ENCODE results near the gene DNASE1L3. TPM values are rescaled to one million over a fixed set of nuclear protein-coding genes. Genes with fewer than 3 reads are reported as not detected.
"Not testable (repeated sequence)": the region's sequence is repeated elsewhere in the genome, so short reads cannot be mapped to it uniquely, and the experiment has no call there.

Gene DNASE1L3
- total RNA-seq, 1 experiment from 2014 or later = not detected

GRCh38 chr3:58241306-58242044, 30.7 kb upstream of the DNASE1L3 start:
- peak; percentile 22 for DNase-seq
- Histone ChIP-seq H3K4me3 (ENCODE audit: insufficient read depth, low read depth, low read length) (no peak overlapping the region), H3K27me3 (ENCODE audit: control insufficient read depth, insufficient read depth, low read length) (peaks cover 24% of the 10 kb centered on the region), H3K36me3 (replicated peaks; ENCODE audit: control insufficient read depth, insufficient read depth, low read length) (no peaks in the 10 kb centered on the region)

DNA sequence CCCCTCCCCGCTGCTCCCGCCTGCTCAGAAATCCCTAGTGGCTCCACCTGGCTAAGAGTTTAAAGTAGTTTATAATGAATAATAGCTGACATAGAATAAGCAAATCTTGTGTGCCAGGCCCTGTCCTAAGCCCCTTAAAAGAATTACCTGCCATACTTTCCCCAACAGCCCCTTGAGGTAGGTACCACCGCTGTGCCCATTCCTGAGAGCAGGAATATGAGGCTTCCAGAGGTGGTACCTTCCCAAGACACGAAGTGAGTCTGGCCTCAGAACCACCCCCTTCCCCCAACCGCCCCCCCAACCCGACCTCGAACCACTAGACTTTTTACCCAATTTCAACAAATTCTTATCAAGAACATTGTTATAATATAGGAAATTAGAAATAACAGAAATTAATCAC, 28.1 kb upstream of the DNASE1L3 start:
- Histone ChIP-seq H3K4me3 (ENCODE audit: insufficient read depth, low read depth, low read length) (peak overlapping the region; percentile 79), H3K36me3 (replicated peaks; ENCODE audit: control insufficient read depth, insufficient read depth, low read length) (no peaks in the 10 kb centered on the region), H3K27me3 (ENCODE audit: control insufficient read depth, insufficient read depth, low read length) (peaks cover 36% of the 10 kb centered on the region)
- peak; percentile 17 for DNase-seq

DNA sequence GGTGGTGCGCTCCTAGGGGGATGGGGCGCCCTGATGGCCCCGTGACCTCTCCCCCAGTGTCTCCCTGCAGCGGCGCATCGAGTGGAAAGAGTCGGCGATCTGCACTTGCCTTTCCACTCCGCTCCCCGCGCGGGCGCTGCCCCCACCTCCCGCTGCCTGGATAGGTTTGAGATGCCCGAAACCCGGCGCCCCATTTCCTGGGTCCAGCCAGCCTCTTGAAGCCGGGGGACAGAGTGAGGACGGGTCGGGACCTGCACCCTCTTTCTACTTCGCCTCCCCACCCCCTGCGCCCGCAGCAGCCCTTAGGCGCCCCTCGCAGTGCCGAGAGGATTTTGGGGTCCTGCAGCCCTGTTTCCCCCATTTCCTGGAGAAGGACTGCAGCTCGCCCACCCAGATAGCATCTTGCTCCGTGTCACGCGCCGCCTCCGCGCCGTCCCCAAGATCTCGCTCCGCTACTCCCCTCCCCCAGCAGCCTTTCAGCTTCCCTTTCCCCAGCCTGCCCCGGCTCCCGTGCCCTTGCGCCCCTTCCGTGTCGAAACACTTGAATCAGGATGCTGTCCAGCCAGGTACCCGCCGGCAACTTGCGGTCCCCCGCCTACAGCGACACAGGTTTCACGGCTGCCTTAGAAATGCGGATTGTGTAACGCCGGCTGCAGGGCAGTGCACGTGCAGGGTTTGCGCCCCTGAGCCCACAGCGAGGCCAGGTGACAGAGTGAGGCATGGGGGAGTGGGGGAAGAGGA, 27.3 kb upstream of the DNASE1L3 start:
- peak overlapping the region; percentile 79 for H3K4me3 ChIP-seq (ENCODE audit: insufficient read depth, low read depth, low read length)
- peaks cover 36% of the 10 kb centered on the region for H3K27me3 ChIP-seq (ENCODE audit: control insufficient read depth, insufficient read depth, low read length)
- H3K36me3 ChIP-seq (replicated peaks; ENCODE audit: control insufficient read depth, insufficient read depth, low read length) = no peaks in the 10 kb centered on the region
- peak; percentile 73 for DNase-seq

- peak; percentile 96 for DNase-seq
- Histone ChIP-seq H3K27me3 (ENCODE audit: control insufficient read depth, insufficient read depth, low read length) (peaks cover 36% of the 10 kb centered on the region), H3K36me3 (replicated peaks; ENCODE audit: control insufficient read depth, insufficient read depth, low read length) (no peaks in the 10 kb centered on the region), H3K4me3 (ENCODE audit: insufficient read depth, low read depth, low read length) (peak within 1 kb of the TSS; percentile 79)
Observed at GRCh38 chr3:58237238-58237940, 26.6 kb upstream of the DNASE1L3 start, which contains the start of gene ABHD6. Gene ABHD6 (plus strand): TSS chr3:58237792. CDS start chr3:58256587, 18,795 bp downstream.

- Histone ChIP-seq H3K27me3 (ENCODE audit: control insufficient read depth, insufficient read depth, low read length) (peaks cover 36% of the 10 kb centered on the region), H3K36me3 (replicated peaks; ENCODE audit: control insufficient read depth, insufficient read depth, low read length) (no peaks in the 10 kb centered on the region), H3K4me3 (ENCODE audit: insufficient read depth, low read depth, low read length) (peak overlapping the region; percentile 79)
- DNase-seq = peak; percentile 60
Observed at GRCh38 chr3:58236527-58237237, 25.9 kb upstream of the DNASE1L3 start.

DNA sequence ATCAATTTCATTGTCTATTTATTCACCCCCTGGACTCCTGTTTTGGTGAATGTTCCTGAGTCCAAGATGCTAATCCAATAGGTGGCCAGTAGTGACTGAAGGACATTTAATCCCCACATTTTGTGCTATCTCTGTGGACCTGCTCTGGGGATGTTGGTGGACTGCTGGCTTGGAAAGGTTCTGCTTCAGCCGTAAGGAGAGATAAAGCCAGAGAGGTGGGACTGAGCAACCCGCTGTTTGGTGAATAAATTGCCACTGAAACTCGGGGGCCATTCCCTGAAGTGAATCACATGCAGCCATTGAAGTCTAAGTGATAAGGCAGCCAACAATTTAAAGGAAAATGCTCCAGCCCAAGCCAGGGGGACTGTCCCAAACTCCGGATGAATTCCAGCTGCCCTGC, 25.2 kb upstream of the DNASE1L3 start:
- Histone ChIP-seq H3K36me3 (replicated peaks; ENCODE audit: control insufficient read depth, insufficient read depth, low read length) (no peaks in the 10 kb centered on the region), H3K27me3 (ENCODE audit: control insufficient read depth, insufficient read depth, low read length) (peaks cover 36% of the 10 kb centered on the region), H3K4me3 (ENCODE audit: insufficient read depth, low read depth, low read length) (no peak overlapping the region)
- no peak for DNase-seq

GRCh38 chr3:58234516-58234931, 23.8 kb upstream of the DNASE1L3 start:
- DNase-seq = no peak
- Histone ChIP-seq H3K4me3 (ENCODE audit: insufficient read depth, low read depth, low read length) (no peak overlapping the region), H3K27me3 (ENCODE audit: control insufficient read depth, insufficient read depth, low read length) (peaks cover 34% of the 10 kb centered on the region), H3K36me3 (replicated peaks; ENCODE audit: control insufficient read depth, insufficient read depth, low read length) (no peaks in the 10 kb centered on the region)

GRCh38 chr3:58231666-58232065, 20.9 kb upstream of the DNASE1L3 start:
- no peak for DNase-seq
- H3K36me3 ChIP-seq (replicated peaks; ENCODE audit: control insufficient read depth, insufficient read depth, low read length) = no peaks in the 10 kb centered on the region
- peaks cover 14% of the 10 kb centered on the region for H3K27me3 ChIP-seq (ENCODE audit: control insufficient read depth, insufficient read depth, low read length)
- no peak overlapping the region for H3K4me3 ChIP-seq (ENCODE audit: insufficient read depth, low read depth, low read length)

GRCh38 chr3:58230876-58231552, 20.2 kb upstream of the DNASE1L3 start:
- no peak overlapping the region for H3K4me3 ChIP-seq (ENCODE audit: insufficient read depth, low read depth, low read length)
- no peaks in the 10 kb centered on the region for H3K36me3 ChIP-seq (replicated peaks; ENCODE audit: control insufficient read depth, insufficient read depth, low read length)
- peaks cover 7% of the 10 kb centered on the region for H3K27me3 ChIP-seq (ENCODE audit: control insufficient read depth, insufficient read depth, low read length)
- DNase-seq = no peak

DNA sequence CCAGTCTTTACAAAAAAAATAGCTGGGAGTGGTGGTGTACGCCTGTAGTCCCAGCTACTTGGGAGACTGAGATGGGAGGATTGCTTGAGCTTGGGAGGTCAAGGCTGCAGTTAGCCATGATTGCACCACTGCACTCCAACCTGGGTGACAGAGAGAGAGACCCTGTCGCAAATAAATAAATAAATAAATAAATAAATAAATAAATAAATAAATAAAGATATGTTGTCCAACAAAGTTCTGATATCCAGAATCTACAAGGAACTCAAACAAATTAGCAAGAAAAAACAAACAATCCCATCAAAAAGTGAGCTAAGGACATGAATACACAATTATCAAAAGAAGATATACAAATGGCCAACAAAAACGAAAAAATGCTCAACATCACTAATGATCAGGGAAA, 17.2 kb upstream of the DNASE1L3 start:
- not testable (repeated sequence) for DNase-seq; H3K36me3 ChIP-seq (replicated peaks; ENCODE audit: control insufficient read depth, insufficient read depth, low read length); H3K4me3 ChIP-seq (ENCODE audit: insufficient read depth, low read depth, low read length); H3K27me3 ChIP-seq (ENCODE audit: control insufficient read depth, insufficient read depth, low read length)

DNA sequence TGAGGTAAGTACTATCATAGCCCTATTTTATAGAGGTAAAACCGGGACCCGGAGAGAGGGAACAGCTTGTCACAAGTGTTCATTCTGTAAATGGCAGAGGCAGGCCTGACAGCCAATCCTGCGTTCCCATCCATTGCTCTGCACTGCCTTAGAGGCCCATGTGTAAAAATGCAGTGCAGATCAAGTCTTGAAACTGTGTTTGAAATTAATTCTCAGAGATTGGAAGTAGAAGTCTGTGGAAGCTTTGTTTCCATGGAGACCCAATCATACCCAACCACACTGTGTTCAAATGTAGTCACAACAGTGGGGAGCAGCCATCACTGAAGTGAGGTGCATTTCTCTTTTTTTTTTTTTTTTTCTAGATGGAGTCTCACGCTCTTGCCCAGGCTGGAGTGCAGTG, 13.1 kb upstream of the DNASE1L3 start:
- Histone ChIP-seq H3K4me3 (ENCODE audit: insufficient read depth, low read depth, low read length) (no peak overlapping the region), H3K36me3 (replicated peaks; ENCODE audit: control insufficient read depth, insufficient read depth, low read length) (no peaks in the 10 kb centered on the region), H3K27me3 (ENCODE audit: control insufficient read depth, insufficient read depth, low read length) (no peaks in the 10 kb centered on the region)
- DNase-seq = no peak

- no peaks in the 10 kb centered on the region for H3K27me3 ChIP-seq (ENCODE audit: control insufficient read depth, insufficient read depth, low read length)
- H3K4me3 ChIP-seq (ENCODE audit: insufficient read depth, low read depth, low read length) = no peak overlapping the region
- H3K36me3 ChIP-seq (replicated peaks; ENCODE audit: control insufficient read depth, insufficient read depth, low read length) = no peaks in the 10 kb centered on the region
- no peak for DNase-seq
Observed at GRCh38 chr3:58222161-58222724, 11.5 kb upstream of the DNASE1L3 start.

- H3K36me3 ChIP-seq (replicated peaks; ENCODE audit: control insufficient read depth, insufficient read depth, low read length) = no peaks in the 10 kb centered on the region
- H3K4me3 ChIP-seq (ENCODE audit: insufficient read depth, low read depth, low read length) = no peak overlapping the region
- DNase-seq = no peak
- no peaks in the 10 kb centered on the region for H3K27me3 ChIP-seq (ENCODE audit: control insufficient read depth, insufficient read depth, low read length)
Observed at GRCh38 chr3:58218904-58219303, 8.1 kb upstream of the DNASE1L3 start.
